NAMALWA (cell line): ENCODE data around the gene MAPK1IP1L.
"Not testable (repeated sequence)": the region's sequence is repeated elsewhere in the genome, so short reads cannot be mapped to it uniquely, and the experiment has no call there.

Experiments
- DNase-seq: peaks from one replicate; pipeline ENCODE4 v3.0.0-alpha.2; 2015; ENCODE audit warnings: low spot score

The MAPK1IP1L gene

GRCh38 chr14:55054098-55054497 is 2.7 kb downstream of the MAPK1IP1L start:
- no peak for DNase-seq

- no peak for DNase-seq
These were observed 6.5 kb downstream of the MAPK1IP1L start for GRCh38 chr14:55057919-55058318.

GRCh38 chr14:55059333-55059732 is 7.9 kb downstream of the MAPK1IP1L start:
- DNase-seq, result no peak

- no peak for DNase-seq
These were observed 11.3 kb downstream of the MAPK1IP1L start for GRCh38 chr14:55062517-55063351.

- not testable (repeated sequence) for DNase-seq
These were observed 13.4 kb downstream of the MAPK1IP1L start for GRCh38 chr14:55064896-55065295.

- no peak for DNase-seq
These were observed 14.0 kb downstream of the MAPK1IP1L start for GRCh38 chr14:55065411-55065810.

GRCh38 chr14:55066223-55066622 is 14.8 kb downstream of the MAPK1IP1L start:
- no peak for DNase-seq

GRCh38 chr14:55070981-55071411 is 19.5 kb downstream of the MAPK1IP1L start:
- no peak for DNase-seq

- peak; percentile 57 for DNase-seq
These were observed 20.6 kb downstream of the MAPK1IP1L start for GRCh38 chr14:55071870-55072640.

- DNase-seq, result no peak
These were observed 22.4 kb downstream of the MAPK1IP1L start for GRCh38 chr14:55073856-55074255.

GRCh38 chr14:55074662-55075061 is 23.2 kb downstream of the MAPK1IP1L start:
- DNase-seq, result peak; percentile 32

- DNase-seq, result no peak
These were observed 24.3 kb downstream of the MAPK1IP1L start for GRCh38 chr14:55075628-55076175.

GRCh38 chr14:55077170-55078151 is 26.0 kb downstream of the MAPK1IP1L start:
- DNase-seq, result peak; percentile 10

- DNase-seq, result not testable (repeated sequence)
These were observed 28.5 kb downstream of the MAPK1IP1L start for GRCh38 chr14:55079961-55080360.

- no peak for DNase-seq
These were observed 33.1 kb downstream of the MAPK1IP1L start for GRCh38 chr14:55084401-55085059.

- DNase-seq, result no peak
These were observed 33.7 kb downstream of the MAPK1IP1L start for GRCh38 chr14:55085060-55085660.

GRCh38 chr14:55086938-55087337 is 35.5 kb downstream of the MAPK1IP1L start:
- no peak for DNase-seq

- DNase-seq, result no peak
These were observed 36.9 kb downstream of the MAPK1IP1L start for GRCh38 chr14:55088356-55088755.

- DNase-seq, result no peak
These were observed 40.9 kb downstream of the MAPK1IP1L start for GRCh38 chr14:55092341-55092740.

GRCh38 chr14:55094292-55095157 is 43.1 kb downstream of the MAPK1IP1L start:
- no peak for DNase-seq
